HCT116 (cell line): ENCODE data around the gene PANX2. TPM values are rescaled to one million over a fixed set of nuclear protein-coding genes. Genes with fewer than 3 reads are reported as not detected.

ENCODE experiments used
- ATAC-seq: fragments of 200-7000 bp; cut with Tn5 transposase; 2 replicates; pipeline ENCODE4 v1.9.1; 2020; ENCODE audit warnings: mild to moderate bottlenecking, moderate library complexity
- BruUV-seq: library from RNA; stranded (reverse); fragments of 400-500 nt; replicated peaks from 2 replicates; lab custom pipeline; 2021; lab: Mats Ljungman, UMichigan
- CTCF ChIA-PET: fragments of 300-600 bp; sonication (Branson Sonifier 250); formaldehyde crosslinking; loops from one replicate; lab custom pipeline; 2021; ENCODE audit warnings: antibody characterized with exemption; lab: Charles Lee
- POLR2A ChIA-PET: fragments of 300-600, 350-600 bp; sonication (Branson Sonifier 250); formaldehyde crosslinking; loops from one replicate; lab custom pipeline; 2021; ENCODE audit warnings: antibody characterized with exemption; lab: Charles Lee
- RAD21 ChIA-PET, 2 experiments: fragments of 300-600 bp; sonication (Branson Sonifier 250); formaldehyde crosslinking; loops; one replicate each; lab custom pipeline; 2023; ENCODE audit warnings: low total read pairs in 2 of 2; ENCODE audit not compliant: uncharacterized antibody in 2 of 2, unreplicated experiment in 2 of 2, low non-redundant PET in 1 of 2; lab: Charles Lee
- DNase-seq: peaks from one replicate; pipeline ENCODE4 v3.0.0-alpha.2; 2010; ENCODE audit warnings: low read depth, low spot score
- H2AFZ ChIP-seq: fragments of 200-600 bp; shearing (Covaris generic), sonication (generic); 2 replicates; pipeline ENCODE4 v1.6.1; 2017; ENCODE audit warnings: low read depth, mixed run types, mixed read lengths, antibody characterized with exemption, low read length; ENCODE audit not compliant: poor library complexity, severe bottlenecking
- H3K27ac ChIP-seq: 2 replicates; pipeline ENCODE4 v1.5.1; 2012; ENCODE audit warnings: low read depth, low read length
- H3K27me3 ChIP-seq: fragments of 200-600 bp; sonication (generic); 2 replicates; pipeline ENCODE4 v1.6.1; 2016; ENCODE audit warnings: mixed run types, low read length, mixed read lengths; ENCODE audit not compliant: insufficient read depth
- H3K36me3 ChIP-seq, 2 experiments: fragments of 200-500 bp in 1 of 2; fragments of 200-600 bp in 1 of 2; sonication (Bioruptor generic) in 1 of 2; sonication (generic) in 1 of 2; 2 replicates each; pipeline versions ENCODE4 v1.5.1 to v1.6.1; 2014 to 2016; ENCODE audit warnings: low read length in 2 of 2, inconsistent platforms in 1 of 2, mixed read lengths in 1 of 2, mixed run types in 1 of 2; ENCODE audit not compliant: insufficient read depth in 2 of 2, control insufficient read depth in 1 of 2
- H3K4me1 ChIP-seq, 2 experiments: fragments of 200-600 bp in 1 of 2; sonication (generic) in 1 of 2; 2 replicates each; pipeline versions ENCODE4 v1.5.1 to v1.6.1; 2012 to 2017; ENCODE audit warnings: low read length in 2 of 2, inconsistent platforms in 1 of 2, mild to moderate bottlenecking in 1 of 2, mixed read lengths in 1 of 2, mixed run types in 1 of 2, moderate library complexity in 1 of 2; ENCODE audit not compliant: insufficient read depth in 2 of 2, control insufficient read depth in 1 of 2
- H3K4me2 ChIP-seq: fragments of 200-600 bp; sonication (generic); 2 replicates; pipeline ENCODE4 v1.6.1; 2017; ENCODE audit warnings: mixed run types, low read length, mixed read lengths
- H3K4me3 ChIP-seq, 2 experiments: fragments of 200-600 bp in 1 of 2; sonication (generic) in 1 of 2; replicated peaks in 1 of 2; 2 replicates each; pipeline ENCODE4 v1.5.1; 2011 to 2016; ENCODE audit warnings: low read length in 2 of 2, control low read depth in 1 of 2, low read depth in 1 of 2, mild to moderate bottlenecking in 1 of 2, mixed read lengths in 1 of 2, mixed run types in 1 of 2
- H3K79me2 ChIP-seq: fragments of 200-600 bp; sonication (generic); 2 replicates; pipeline ENCODE4 v1.6.1; 2017; ENCODE audit warnings: mild to moderate bottlenecking, mixed run types, low read length, moderate library complexity, mixed read lengths; ENCODE audit not compliant: insufficient read depth
- H3K9ac ChIP-seq: fragments of 200-600 bp; sonication (generic); 2 replicates; pipeline ENCODE4 v1.6.1; 2016; ENCODE audit warnings: low read length, mixed read lengths
- H3K9me2 ChIP-seq: fragments of 200-600 bp; sonication (generic), shearing (Covaris generic); 2 replicates; pipeline ENCODE4 v1.6.1; 2017; ENCODE audit warnings: mixed run types, mild to moderate bottlenecking, moderate library complexity; ENCODE audit not compliant: insufficient read depth
- H3K9me3 ChIP-seq, 2 experiments: fragments of 200-500 bp in 1 of 2; fragments of 200-600 bp in 1 of 2; sonication (Bioruptor generic) in 1 of 2; sonication (generic) in 1 of 2; 2 replicates each; pipeline ENCODE4 v1.6.1; 2014 to 2017; ENCODE audit warnings: low read length in 2 of 2, mixed read lengths in 2 of 2, inconsistent platforms in 1 of 2, low read depth in 1 of 2, mild to moderate bottlenecking in 1 of 2, mixed run types in 1 of 2, moderate library complexity in 1 of 2; ENCODE audit not compliant: control insufficient read depth in 1 of 2, insufficient read depth in 1 of 2
- H4K20me1 ChIP-seq: fragments of 200-600 bp; sonication (generic), shearing (Covaris generic); 2 replicates; pipeline ENCODE4 v1.6.1; 2017; ENCODE audit warnings: mixed run types, mild to moderate bottlenecking, moderate library complexity; ENCODE audit not compliant: insufficient read depth
- ATF3 ChIP-seq: IDR thresholded peaks from 2 replicates; pipeline ENCODE4 v1.6.1; 2012
- CTCF ChIP-seq, 3 experiments: fragments of 200-600 bp in 1 of 3; sonication (generic) in 1 of 3; IDR thresholded peaks in 2 of 3; conservative IDR thresholded peaks in 1 of 3; 2 replicates each; pipeline ENCODE4 v1.5.1; 2012 to 2017; ENCODE audit warnings: low read depth in 2 of 3, low read length in 2 of 3, antibody characterized with exemption in 1 of 3, borderline replicate concordance in 1 of 3, control low read depth in 1 of 3, mild to moderate bottlenecking in 1 of 3, mixed read lengths in 1 of 3, mixed run types in 1 of 3, moderate library complexity in 1 of 3; ENCODE audit not compliant: insufficient read depth in 1 of 3
- SP1 ChIP-seq: IDR thresholded peaks from 2 replicates; pipeline ENCODE4 v1.6.1; 2012; ENCODE audit warnings: low read depth
- YY1 ChIP-seq: IDR thresholded peaks from 2 replicates; pipeline ENCODE4 v1.6.1; 2011; ENCODE audit warnings: low read length, low read depth, moderate library complexity, mild to moderate bottlenecking; ENCODE audit not compliant: insufficient replicate concordance; ENCODE audit errors: extremely low read depth
- intact Hi-C: fragments of 100-400 bp; cut with micrococcal nuclease; formaldehyde crosslinking; loops from 2 replicates; pipeline ENCODE4 v1.10.0; 2022
- total RNA-seq: library from RNA; stranded (reverse); gene quantifications from one replicate; pipeline ENCODE4 v1.2.1, GENCODE V29; 2021; ENCODE audit not compliant: unreplicated experiment

Gene PANX2
- total RNA-seq, 1 experiment from 2014 or later, result 8.0 TPM

- ChIA-PET POLR2A (no interaction called here), CTCF (no interaction called here)
- Histone ChIP-seq H3K4me2 (no peak overlapping the region), H3K4me3 (no peak overlapping the region), H3K27me3 (peaks cover 4% of the 10 kb centered on the region; the same call in 1 of the 2 replicates), H3K79me2 (no peaks in the 10 kb centered on the region), H3K9ac (no peak overlapping the region), H3K4me1 (peaks cover 3 to 9% of the 10 kb centered on the region in 2 experiments; a peak in 2 of 4 replicates), H3K36me3 (no peaks in the 10 kb centered on the region)
- ATAC-seq, result no peak
- BruUV-seq, result no TSS peak
- no peak for TF ChIP-seq ATF3
- TF ChIP-seq SP1, result no peak
- TF ChIP-seq, all 23 proteins: peak for 0
- RAD21 ChIA-PET, result no interaction called here
- no peaks in the 10 kb centered on the region for H4K20me1 ChIP-seq
- intact Hi-C loops, result no loop called here
- H3K27ac ChIP-seq, result no peak overlapping the region
- H3K9me3 ChIP-seq, result no peaks in the 10 kb centered on the region
- no peaks in the 10 kb centered on the region for H3K9me2 ChIP-seq
- no peak overlapping the region for H2AFZ ChIP-seq
- DNase-seq, result no peak
Measured at GRCh38 chr22:50153056-50153755, 17.3 kb upstream of the PANX2 start.

- intact Hi-C loops, result no loop called here
- Histone ChIP-seq H3K9me3 (no peaks in the 10 kb centered on the region), H4K20me1 (no peaks in the 10 kb centered on the region), H3K27ac (no peak overlapping the region), H3K4me3 (no peak overlapping the region), H3K4me1 (peaks cover 3 to 8% of the 10 kb centered on the region in 2 experiments; a peak in 2 of 4 replicates), H3K27me3 (peaks cover 6% of the 10 kb centered on the region; the same call in 1 of the 2 replicates), H3K9me2 (no peaks in the 10 kb centered on the region), H2AFZ (no peak overlapping the region), H3K36me3 (no peaks in the 10 kb centered on the region), H3K79me2 (no peaks in the 10 kb centered on the region), H3K9ac (no peak overlapping the region), H3K4me2 (no peak overlapping the region)
- no TSS peak for BruUV-seq
- ChIA-PET CTCF (no interaction called here), RAD21 (no interaction called here), POLR2A (no interaction called here)
- ATAC-seq, result no peak
- TF ChIP-seq ATF3 (no peak), YY1 (no peak), CTCF (IDR thresholded peaks at IDR 0.05 in 2 of 3, conservative IDR thresholded peaks at IDR 0.05 in 1 of 3; ENCODE audit: borderline replicate concordance in 1 of 3, insufficient read depth in 1 of 3, low read depth in 2 of 3, low read length in 2 of 3) (no peak)
- no peak for DNase-seq
Measured at GRCh38 chr22:50153756-50154140, 16.8 kb upstream of the PANX2 start.
